IMR-90 (cell line): Measurements from ENCODE around the gene ASTN2. TPM values are rescaled to one million over a fixed set of nuclear protein-coding genes. Genes with fewer than 3 reads are reported as not detected.

Experiments
- ATAC-seq: fragments of 200-7000 bp; cut with Tn5 transposase; 2 replicates; pipeline ENCODE4 v1.9.1; 2020; ENCODE audit warnings: low read depth, mild to moderate bottlenecking, moderate library complexity
- BruUV-seq: library from RNA; stranded (reverse); fragments of 400-500 nt; replicated peaks from 2 replicates; lab custom pipeline; 2021; lab: Mats Ljungman, UMichigan
- CTCF ChIA-PET: fragments of 300-600 bp; formaldehyde crosslinking; extraction: SDS; loops from one replicate; lab custom pipeline; 2021; ENCODE audit warnings: antibody characterized with exemption; lab: Yijun Ruan, JAX
- POLR2A ChIA-PET: fragments of 300-600 bp; sonication (Branson Sonifier 250); formaldehyde crosslinking; loops from one replicate; lab custom pipeline; 2022; ENCODE audit warnings: antibody characterized with exemption; ENCODE audit not compliant: unreplicated experiment; lab: Charles Lee
- DNase-seq: peaks from one replicate; pipeline ENCODE4 v3.0.0; 2013
- H2AFZ ChIP-seq: replicated peaks from 2 replicates; pipeline ENCODE3; 2013; ENCODE audit warnings: low read length, mild to moderate bottlenecking; ENCODE audit not compliant: poor library complexity
- H2AK5ac ChIP-seq: 2 replicates; pipeline ENCODE4 v1.6.1; 2013; ENCODE audit warnings: low read depth, low read length, inconsistent platforms
- H2AK9ac ChIP-seq: replicated peaks from 2 replicates; pipeline ENCODE3; 2013; ENCODE audit warnings: mild to moderate bottlenecking, low read depth, low read length, moderate library complexity; ENCODE audit not compliant: poor library complexity
- H2BK120ac ChIP-seq: 2 replicates; pipeline ENCODE4 v1.6.1; 2013; ENCODE audit warnings: low read depth, low read length, inconsistent platforms
- H2BK15ac ChIP-seq: 3 replicates; pipeline ENCODE4 v1.6.1; 2013; ENCODE audit warnings: low read depth, low read length, inconsistent platforms
- H2BK20ac ChIP-seq: 2 replicates; pipeline ENCODE4 v1.6.1; 2013; ENCODE audit warnings: low read depth, mild to moderate bottlenecking, inconsistent platforms, low read length, moderate library complexity
- H2BK5ac ChIP-seq: 2 replicates; pipeline ENCODE4 v1.6.1; 2013; ENCODE audit warnings: mild to moderate bottlenecking, low read depth, low read length, inconsistent platforms; ENCODE audit not compliant: poor library complexity, severe bottlenecking
- H3K14ac ChIP-seq: replicated peaks from 2 replicates; pipeline ENCODE4 v1.6.1; 2013; ENCODE audit warnings: low read depth, low read length, inconsistent platforms
- H3K18ac ChIP-seq: 2 replicates; pipeline ENCODE4 v1.6.1; 2013; ENCODE audit warnings: low read depth, low read length, control low read depth
- H3K23ac ChIP-seq: 2 replicates; pipeline ENCODE4 v1.6.1; 2013; ENCODE audit warnings: low read depth, low read length, inconsistent platforms
- H3K27ac ChIP-seq: 2 replicates; pipeline ENCODE4 v1.5.1; 2013; ENCODE audit warnings: mild to moderate bottlenecking, control low read depth, low read length; ENCODE audit not compliant: insufficient read depth
- H3K27me3 ChIP-seq: 2 replicates; pipeline ENCODE4 v1.6.1; 2013; ENCODE audit warnings: low read length; ENCODE audit not compliant: control insufficient read depth, insufficient read depth
- H3K36me3 ChIP-seq: 2 replicates; pipeline ENCODE4 v1.6.1; 2013; ENCODE audit warnings: low read length, mixed read lengths; ENCODE audit not compliant: control insufficient read depth, insufficient read depth
- H3K4ac ChIP-seq: 2 replicates; pipeline ENCODE4 v1.6.1; 2013; ENCODE audit warnings: low read depth, low read length, inconsistent platforms
- H3K4me1 ChIP-seq: 2 replicates; pipeline ENCODE4 v1.6.1; 2013; ENCODE audit warnings: low read length, mixed read lengths; ENCODE audit not compliant: control insufficient read depth, insufficient read depth
- H3K4me2 ChIP-seq: 2 replicates; pipeline ENCODE4 v1.6.1; 2013; ENCODE audit warnings: low read depth, mild to moderate bottlenecking, control low read depth, low read length, moderate library complexity
- H3K4me3 ChIP-seq: 2 replicates; pipeline ENCODE4 v1.5.1; 2013; ENCODE audit warnings: low read depth, mild to moderate bottlenecking, control low read depth, low read length, moderate library complexity; ENCODE audit not compliant: insufficient read depth
- H3K56ac ChIP-seq: 2 replicates; pipeline ENCODE4 v1.6.1; 2013; ENCODE audit warnings: low read length, inconsistent platforms; ENCODE audit not compliant: insufficient read depth; ENCODE audit errors: extremely low read depth
- H3K79me1 ChIP-seq, 2 experiments: 2 replicates each; pipeline ENCODE4 v1.6.1; 2013; ENCODE audit warnings: low read length in 2 of 2, inconsistent platforms in 1 of 2, low read depth in 1 of 2
- H3K9ac ChIP-seq: 2 replicates; pipeline ENCODE4 v1.6.1; 2013; ENCODE audit warnings: low read depth, low read length, control low read depth
- H3K9me1 ChIP-seq: 2 replicates; pipeline ENCODE4 v1.6.1; 2013; ENCODE audit warnings: low read length, inconsistent platforms; ENCODE audit not compliant: insufficient read depth
- H3K9me3 ChIP-seq: 2 replicates; pipeline ENCODE4 v1.6.1; 2013; ENCODE audit warnings: low read length; ENCODE audit not compliant: control insufficient read depth, insufficient read depth
- H4K20me1 ChIP-seq: 2 replicates; pipeline ENCODE4 v1.6.1; 2013; ENCODE audit warnings: low read length, inconsistent platforms; ENCODE audit not compliant: insufficient read depth
- H4K5ac ChIP-seq: 2 replicates; pipeline ENCODE4 v1.6.1; 2013; ENCODE audit warnings: mild to moderate bottlenecking, low read depth, low read length, control low read depth
- H4K8ac ChIP-seq, 2 experiments: 2 replicates each; pipeline ENCODE4 v1.6.1; 2013; ENCODE audit warnings: low read depth in 2 of 2, low read length in 2 of 2, control low read depth in 1 of 2, inconsistent platforms in 1 of 2
- H4K91ac ChIP-seq: 2 replicates; pipeline ENCODE4 v1.6.1; 2013; ENCODE audit warnings: low read depth, low read length, inconsistent platforms; ENCODE audit not compliant: insufficient read depth
- BHLHE40 ChIP-seq: fragments of 150-350 bp; IDR thresholded peaks from 2 replicates; pipeline ENCODE4 v1.6.1; 2016; ENCODE audit warnings: mild to moderate bottlenecking, low read depth, low read length
- CEBPB ChIP-seq: IDR thresholded peaks from 2 replicates; pipeline ENCODE4 v1.6.1; 2012; ENCODE audit warnings: low read depth, low read length, improper control_type of control experiment
- CHD1 ChIP-seq: IDR thresholded peaks from 2 replicates; pipeline ENCODE4 v1.6.1; 2012; ENCODE audit warnings: low read depth, low read length, improper control_type of control experiment
- CTCF ChIP-seq: conservative IDR thresholded peaks from 2 replicates; pipeline ENCODE4 v1.5.1; 2012; ENCODE audit warnings: mild to moderate bottlenecking, low read depth, low read length, improper control_type of control experiment
- ELK1 ChIP-seq: fragments of 150-350 bp; IDR thresholded peaks from 2 replicates; pipeline ENCODE4 v1.6.1; 2016; ENCODE audit warnings: low read depth, mild to moderate bottlenecking, low read length, moderate library complexity, borderline replicate concordance
- FOS ChIP-seq: fragments of 150-350 bp; IDR thresholded peaks from 2 replicates; pipeline ENCODE4 v1.6.1; 2016; ENCODE audit warnings: low read depth, low read length
- MAFK ChIP-seq: IDR thresholded peaks from 2 replicates; pipeline ENCODE4 v1.6.1; 2012; ENCODE audit warnings: low read depth, low read length, improper control_type of control experiment
- MAZ ChIP-seq: IDR thresholded peaks from 2 replicates; pipeline ENCODE4 v1.6.1; 2012; ENCODE audit warnings: low read depth, mild to moderate bottlenecking, low read length, improper control_type of control experiment, moderate library complexity, borderline replicate concordance
- MXI1 ChIP-seq: IDR thresholded peaks from 2 replicates; pipeline ENCODE4 v1.6.1; 2012; ENCODE audit warnings: low read depth, mild to moderate bottlenecking, low read length, moderate library complexity, borderline replicate concordance
- NFE2L2 ChIP-seq: fragments of 150-350 bp; IDR thresholded peaks from 2 replicates; pipeline ENCODE4 v1.6.1; 2016; ENCODE audit warnings: low read depth, mild to moderate bottlenecking, low read length
- POLR2A ChIP-seq: IDR thresholded peaks from 2 replicates; pipeline ENCODE4 v1.6.1; 2012; ENCODE audit warnings: mild to moderate bottlenecking, low read depth, low read length
- RAD21 ChIP-seq: IDR thresholded peaks from 2 replicates; pipeline ENCODE4 v1.6.1; 2012; ENCODE audit warnings: low read length, improper control_type of control experiment
- RCOR1 ChIP-seq: IDR thresholded peaks from 2 replicates; pipeline ENCODE4 v1.6.1; 2012; ENCODE audit warnings: mild to moderate bottlenecking, low read length, improper control_type of control experiment; ENCODE audit not compliant: insufficient replicate concordance
- RFX5 ChIP-seq: IDR thresholded peaks from 2 replicates; pipeline ENCODE4 v1.8.0; 2012; ENCODE audit warnings: low read depth, mild to moderate bottlenecking, low read length, moderate library complexity
- SMC3 ChIP-seq: fragments of 150-350 bp; IDR thresholded peaks from 2 replicates; pipeline ENCODE4 v1.6.1; 2016; ENCODE audit warnings: low read depth, mild to moderate bottlenecking, antibody characterized with exemption, low read length, moderate library complexity
- USF2 ChIP-seq: fragments of 150-350 bp; IDR thresholded peaks from 2 replicates; pipeline ENCODE4 v1.6.1; 2017; ENCODE audit warnings: mild to moderate bottlenecking, antibody characterized with exemption, low read length, low read depth
- WGBS, 2 experiments: methylation state at CpG; one replicate each; pipeline versions ENCODE4 v1.1.5 to v1.1.7; 2013; ENCODE audit warnings: missing lambda C conversion rate in 2 of 2; ENCODE audit not compliant: insufficient read length in 1 of 2; ENCODE audit errors: extremely low coverage in 2 of 2; 5-methylcytosine and 5-hydroxymethylcytosine counted together
- dilution Hi-C: fragments of 300-500 bp; cut with HindIII; formaldehyde crosslinking; loops from one replicate; pipeline ENCODE4 v1.14.3; 2018; ENCODE audit warnings: low sequenced_read_pairs; ENCODE audit not compliant: unreplicated experiment
- in situ Hi-C: fragments of 300-500 bp; cut with MboI; formaldehyde crosslinking; loops from 3 replicates; pipeline ENCODE4 v1.14.3; 2019; ENCODE audit warnings: low sequenced_read_pairs, inconsistent platforms, mixed read lengths
- intact Hi-C: fragments of 100-400 bp; cut with micrococcal nuclease; formaldehyde crosslinking; loops from 2 replicates; pipeline ENCODE4 v1.10.0; 2022
- polyA plus RNA-seq, 3 experiments: library from polyadenylated mRNA; depleted of rRNA; stranded (reverse); fragments of >200 nt; gene quantifications; 2 replicates each; pipeline ENCODE4 v1.2.3, GENCODE V29; 2012; ENCODE audit warnings: low replicate concordance in 1 of 3
- total RNA-seq: library from RNA; depleted of rRNA; stranded (reverse); fragments of >200 nt; gene quantifications from 2 replicates; pipeline ENCODE4 v1.2.3, GENCODE V29; 2012

ASTN2 gene
- total and polyA plus RNA-seq, 2 of the 4 experiments (the other 2 are of a cell fraction), result 3.8 to 6.8 TPM

- Histone ChIP-seq H2BK120ac (no peak overlapping the region), H4K91ac (no peak overlapping the region), H3K9me1 (no peaks in the 10 kb centered on the region), H2BK15ac (no peak overlapping the region), H3K27ac (no peak overlapping the region), H3K9me3 (no peaks in the 10 kb centered on the region), H4K5ac (no peak overlapping the region), H4K20me1 (no peaks in the 10 kb centered on the region), H2AFZ (no peak overlapping the region), H2AK9ac (no peak overlapping the region), H3K14ac (no peak overlapping the region), H3K4me2 (no peak overlapping the region), H3K56ac (no peak overlapping the region), H3K4ac (no peak overlapping the region), H3K9ac (no peak overlapping the region), H2AK5ac (no peak overlapping the region), H3K27me3 (no peaks in the 10 kb centered on the region), H3K4me3 (no peak overlapping the region), H3K23ac (no peak overlapping the region), H2BK5ac (no peak overlapping the region), H3K36me3 (no peaks in the 10 kb centered on the region), H3K79me1 (no peaks in the 10 kb centered on the region), H3K18ac (no peak overlapping the region), H4K8ac (no peak overlapping the region), H3K4me1 (no peaks in the 10 kb centered on the region), H2BK20ac (no peak overlapping the region)
- ChIA-PET POLR2A (no interaction called here), CTCF (no interaction called here)
- intact Hi-C loops, result no loop called here
- no TSS peak for BruUV-seq
- dilution Hi-C loops, result no loop called here
- DNase-seq (no peak), ATAC-seq (no peak)
- WGBS, 2 experiments, result no CpG with 5 or more reads among the region's 6 CpGs
- in situ Hi-C loops, result no loop called here
- no peak for TF ChIP-seq BHLHE40
- no peak for TF ChIP-seq ELK1
- TF ChIP-seq CEBPB, result no peak
- no peak for TF ChIP-seq MAFK
- TF ChIP-seq SMC3, result no peak
- no peak for TF ChIP-seq MXI1
- no peak for TF ChIP-seq MAZ
- TF ChIP-seq RAD21, result no peak
- TF ChIP-seq NFE2L2, result no peak
- TF ChIP-seq FOS, result no peak
- no peak for TF ChIP-seq CTCF
- no peak for TF ChIP-seq USF2
- no peak for TF ChIP-seq CHD1
- no peak for TF ChIP-seq RFX5
- TF ChIP-seq RCOR1, result no peak
- no peak for TF ChIP-seq POLR2A
Observed at GRCh38 chr9:117125531-117125930, 289.3 kb downstream of the ASTN2 start.
